Hematopoietic multipotent progenitor cell (in vitro differentiated cells): Measurements from ENCODE around the gene ERFL. TPM values are rescaled to one million over a fixed set of nuclear protein-coding genes. Genes with fewer than 3 reads are reported as not detected.
"Not testable (repeated sequence)": the region's sequence is repeated elsewhere in the genome, so short reads cannot be mapped to it uniquely, and the experiment has no call there.

Experiments used
- DNase-seq, 3 donors: peaks; one replicate each; pipeline ENCODE4 v3.0.0-alpha.2; 2011 to 2015; ENCODE audit warnings: low read depth in 2 of 3, low spot score in 2 of 3
- total RNA-seq: library from RNA; depleted of rRNA; stranded (reverse); fragments of >200 nt; gene quantifications from one replicate; pipeline ENCODE4 v1.2.3, GENCODE V29; 2012

The ERFL gene
- total RNA-seq, 1 donor, result under 0.01 TPM

- DNase-seq, result no peak
Observed at GRCh38 chr19:41915021-41915775, 13.1 kb downstream of the ERFL start.

- not testable (repeated sequence) for DNase-seq
Observed at GRCh38 chr19:41914424-41914834, 13.8 kb downstream of the ERFL start.

GRCh38 chr19:41913538-41914423 lies 14.5 kb downstream of the ERFL start:
- no peak for DNase-seq

- DNase-seq, result no peak
Observed at GRCh38 chr19:41912899-41913537, 15.2 kb downstream of the ERFL start.

GRCh38 chr19:41911889-41912731 lies 16.1 kb downstream of the ERFL start:
- DNase-seq, result no peak

GRCh38 chr19:41910992-41911888 lies 17.0 kb downstream of the ERFL start:
- DNase-seq, result no peak

GRCh38 chr19:41910240-41910991 lies 17.8 kb downstream of the ERFL start:
- DNase-seq, result no peak

- no peak for DNase-seq
Observed at GRCh38 chr19:41909706-41910105, 18.5 kb downstream of the ERFL start.

GRCh38 chr19:41908724-41909464 lies 19.4 kb downstream of the ERFL start:
- DNase-seq, result no peak

- DNase-seq, result no peak
Observed at GRCh38 chr19:41907994-41908615, 20.1 kb downstream of the ERFL start.

- DNase-seq, result no peak
Observed at GRCh38 chr19:41906916-41907680, 21.2 kb downstream of the ERFL start.

- no peak for DNase-seq
Observed at GRCh38 chr19:41906271-41906670, 22.0 kb downstream of the ERFL start.

GRCh38 chr19:41905273-41906002 lies 22.8 kb downstream of the ERFL start:
- no peak for DNase-seq

- DNase-seq, result no peak
Observed at GRCh38 chr19:41904118-41904870, 24.0 kb downstream of the ERFL start.

- DNase-seq, result no peak
Observed at GRCh38 chr19:41903193-41903953, 24.9 kb downstream of the ERFL start.
